Naive thymus-derived CD8-positive, alpha-beta T cell (primary cell): ENCODE data around the gene CATSPERE. TPM values are rescaled to one million over a fixed set of nuclear protein-coding genes. Genes with fewer than 3 reads are reported as not detected.
A peak's percentile ranks its signal among the peaks of the same experiment; 100 is the strongest.

Experiments
- ATAC-seq, 2 donors: fragments of 150-1000 bp; cut with Tn5 transposase in 1 of 2; sonication (Bioruptor Pico), chemical (Tn5 transposase) in 1 of 2; 1 replicate in 1 of 2; 2 replicates in 1 of 2; pipeline ENCODE4 v1.10.0; 2021; ENCODE audit warnings: mild to moderate bottlenecking in 2 of 2, moderate library complexity in 2 of 2
- POLR2A ChIA-PET: fragments of 350-600 bp; sonication (Branson Sonifier 250); formaldehyde crosslinking; loops from one replicate; lab custom pipeline; 2021; ENCODE audit warnings: antibody characterized with exemption; lab: Charles Lee
- DNase-seq, 10 donors: peaks; one replicate each; pipeline versions ENCODE4 v3.0.0 to v3.0.0-alpha.2; 2020 to 2022
- H3K27ac Mint-ChIP-seq, 10 donors: one replicate each; pipeline ENCODE4 v1.8.0; 2020 to 2022; ENCODE audit warnings: mild to moderate bottlenecking in 10 of 10, mixed read lengths in 10 of 10, moderate library complexity in 4 of 10, inconsistent platforms in 1 of 10
- H3K27me3 Mint-ChIP-seq, 5 donors: one replicate each; pipeline ENCODE4 v1.8.0; 2021 to 2022; ENCODE audit warnings: mixed read lengths in 5 of 5
- H3K36me3 Mint-ChIP-seq, 3 donors: one replicate each; pipeline ENCODE4 v1.8.0; 2020 to 2022; ENCODE audit warnings: mixed read lengths in 3 of 3, mild to moderate bottlenecking in 2 of 3, inconsistent platforms in 1 of 3
- H3K4me1 Mint-ChIP-seq, 4 donors: one replicate each; pipeline ENCODE4 v1.8.0; 2021 to 2022; ENCODE audit warnings: mixed read lengths in 4 of 4
- H3K4me3 Mint-ChIP-seq, 10 donors: one replicate each; pipeline ENCODE4 v1.8.0; 2020 to 2022; ENCODE audit warnings: mild to moderate bottlenecking in 10 of 10, mixed read lengths in 10 of 10, moderate library complexity in 6 of 10, inconsistent platforms in 1 of 10
- H3K9me3 Mint-ChIP-seq, 9 donors: one replicate each; pipeline ENCODE4 v1.8.0; 2020 to 2022; ENCODE audit warnings: mixed read lengths in 9 of 9, mild to moderate bottlenecking in 3 of 9, inconsistent platforms in 1 of 9, moderate library complexity in 1 of 9
- polyA plus RNA-seq, 3 donors: library from polyadenylated mRNA; unstranded; fragments of 300-500 nt; fragmentation: Illumina TruSeq; gene quantifications; one replicate each; pipeline ENCODE4 v1.2.3, GENCODE V29; 2021
- total RNA-seq, 8 experiments: library from RNA in 2 of 8; stranded (reverse) in 2 of 8; gene quantifications; one replicate each; pipeline ENCODE4 v1.2.3 and lab custom pipeline; 2021 to 2026

Gene CATSPERE
- total and polyA plus RNA-seq, 5 experiments from 2014 or later = 0.22 to 2.7 (median 1.2) TPM

DNA sequence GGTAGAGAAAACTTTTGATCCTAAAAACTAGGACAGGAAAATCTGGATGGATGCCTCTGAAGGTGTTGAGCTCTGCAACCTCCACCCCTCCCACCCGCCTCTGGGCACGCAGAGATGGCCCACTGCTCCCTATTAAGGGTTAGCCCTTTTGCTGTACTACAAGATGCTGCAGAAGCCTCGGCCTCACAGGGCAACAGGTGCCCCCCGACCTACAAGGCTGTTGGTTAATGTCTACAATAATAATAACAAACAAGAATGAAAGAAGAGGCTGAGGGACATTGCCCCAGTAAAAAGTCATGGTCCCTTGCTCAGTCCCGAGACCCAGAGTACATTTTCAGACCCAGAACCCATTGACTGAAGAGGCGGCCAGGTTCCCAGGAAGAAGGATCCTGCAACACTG, 184.3 kb downstream of the CATSPERE start:
- Mint-ChIP-seq H3K4me3 (no peak overlapping the region), H3K27ac (no peak overlapping the region), H3K27me3 (peaks cover 2 to 15% (median 5%) of the 10 kb centered on the region in 5 donors), H3K36me3 (no peaks in the 10 kb centered on the region), H3K4me1 (no peaks in the 10 kb centered on the region), H3K9me3 (peaks cover 0 to 1% (median 0%) of the 10 kb centered on the region in 9 donors)
- ATAC-seq (no peak), DNase-seq (no peak)
- POLR2A ChIA-PET = no interaction called here

DNA sequence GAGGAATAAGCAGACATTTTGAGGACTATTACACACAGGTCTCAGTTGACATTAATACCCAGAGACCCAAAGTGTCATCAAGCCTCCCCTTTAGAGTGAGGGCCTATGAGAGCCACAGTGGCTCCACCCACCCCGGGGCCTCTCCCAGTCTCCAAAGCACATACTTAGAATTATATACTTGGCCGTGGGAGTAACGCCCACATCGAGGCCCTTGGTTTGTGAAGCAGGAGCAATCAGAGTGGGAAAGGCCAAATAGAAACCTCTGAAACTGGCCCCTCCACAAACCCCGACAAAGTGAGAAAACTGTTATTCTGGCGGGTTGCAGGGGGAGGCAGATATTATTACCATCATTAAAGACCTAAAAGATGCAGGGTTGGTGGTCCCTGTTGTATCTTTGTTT, 184.8 kb downstream of the CATSPERE start:
- peaks cover 2 to 15% (median 5%) of the 10 kb centered on the region in 5 donors for H3K27me3 Mint-ChIP-seq
- no peak for ATAC-seq
- H3K9me3 Mint-ChIP-seq = peaks cover 0 to 1% (median 0%) of the 10 kb centered on the region in 9 donors
- DNase-seq = no peak
- H3K27ac Mint-ChIP-seq = no peak overlapping the region
- H3K36me3 Mint-ChIP-seq = no peaks in the 10 kb centered on the region
- no peaks in the 10 kb centered on the region for H3K4me1 Mint-ChIP-seq
- no peak overlapping the region for H3K4me3 Mint-ChIP-seq
- POLR2A ChIA-PET = no interaction called here

DNA sequence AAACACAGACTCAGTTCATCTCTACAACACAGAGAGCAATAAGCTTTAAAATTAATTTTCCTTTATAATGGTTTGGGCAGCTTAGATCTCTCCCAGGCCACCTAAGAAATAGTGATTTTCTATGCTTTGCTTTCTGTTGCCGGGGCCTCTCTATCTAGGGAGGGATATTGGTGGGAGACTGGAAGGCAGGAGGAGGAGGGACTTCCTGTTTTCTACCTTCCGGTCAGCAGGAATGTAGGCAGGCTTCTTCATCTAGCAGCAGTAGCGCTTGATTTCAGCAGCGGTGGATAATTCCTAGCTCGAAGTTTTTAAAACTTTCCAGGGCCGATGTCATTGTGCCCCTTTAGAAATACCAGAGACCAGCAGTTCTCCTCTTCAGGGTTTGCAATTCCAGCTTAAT, 186.7 kb downstream of the CATSPERE start:
- Mint-ChIP-seq H3K4me3 (no peak overlapping the region), H3K27ac (no peak overlapping the region), H3K4me1 (peaks cover 8 to 13% (median 10%) of the 10 kb centered on the region in 4 donors), H3K36me3 (no peaks in the 10 kb centered on the region), H3K9me3 (peaks cover 0 to 1% (median 0%) of the 10 kb centered on the region in 9 donors), H3K27me3 (peaks cover 0 to 2% (median 0%) of the 10 kb centered on the region in 5 donors)
- POLR2A ChIA-PET = no interaction called here
- DNase-seq (no peak), ATAC-seq (no peak)

DNA sequence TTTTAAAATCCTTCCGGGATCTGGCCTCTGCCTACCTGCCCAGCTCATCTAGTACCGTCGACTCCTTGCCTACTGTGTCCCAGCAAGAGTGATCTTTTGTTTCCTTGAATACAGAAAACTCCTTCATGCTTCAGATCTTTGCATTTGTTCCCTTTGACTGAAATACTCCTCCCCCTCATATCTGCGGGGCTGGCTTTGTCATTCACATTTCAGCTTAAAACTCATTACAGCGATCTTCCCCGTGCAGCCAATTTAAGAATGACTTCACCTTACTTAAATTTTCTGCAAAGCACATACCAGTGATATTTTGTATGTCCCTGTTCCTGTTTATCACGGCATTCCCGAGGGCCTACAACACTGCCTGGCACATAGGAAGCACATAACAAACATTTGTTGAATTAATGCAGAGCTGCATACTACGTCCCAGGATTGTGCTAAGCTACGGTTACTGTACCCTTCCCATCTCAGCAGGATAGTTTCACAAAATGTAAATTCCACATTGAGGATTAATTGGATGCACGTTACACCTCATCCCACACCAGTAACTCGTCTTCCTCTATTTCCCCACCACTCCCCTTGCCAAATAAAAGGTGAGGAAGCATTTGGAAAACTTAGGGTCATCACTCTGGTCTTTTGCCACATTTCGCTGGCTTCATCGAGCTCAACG, 191.0 kb downstream of the CATSPERE start:
- ATAC-seq = no peak
- POLR2A ChIA-PET = interaction anchor here (0.5 to 3.5 kb wide), 10 partner anchors 48 to 812 kb away, joined by 3 to 34 read pairs (median 4); partner anchors contain the start of genes COX20 and HNRNPU
- peak in 1 of 10 donors; percentile 19 for DNase-seq
- peaks cover 0 to 5% (median 0%) of the 10 kb centered on the region in 3 donors for H3K36me3 Mint-ChIP-seq
- H3K27me3 Mint-ChIP-seq = no peaks in the 10 kb centered on the region
- peak overlapping the region; percentile 63 to 95 (median 92) for H3K27ac Mint-ChIP-seq
- H3K4me1 Mint-ChIP-seq = peaks cover 9 to 17% (median 11%) of the 10 kb centered on the region in 4 donors
- H3K4me3 Mint-ChIP-seq = peak overlapping the region in 8 of 10 donors; percentile 31 to 91 (median 86)
- H3K9me3 Mint-ChIP-seq = no peaks in the 10 kb centered on the region

DNA sequence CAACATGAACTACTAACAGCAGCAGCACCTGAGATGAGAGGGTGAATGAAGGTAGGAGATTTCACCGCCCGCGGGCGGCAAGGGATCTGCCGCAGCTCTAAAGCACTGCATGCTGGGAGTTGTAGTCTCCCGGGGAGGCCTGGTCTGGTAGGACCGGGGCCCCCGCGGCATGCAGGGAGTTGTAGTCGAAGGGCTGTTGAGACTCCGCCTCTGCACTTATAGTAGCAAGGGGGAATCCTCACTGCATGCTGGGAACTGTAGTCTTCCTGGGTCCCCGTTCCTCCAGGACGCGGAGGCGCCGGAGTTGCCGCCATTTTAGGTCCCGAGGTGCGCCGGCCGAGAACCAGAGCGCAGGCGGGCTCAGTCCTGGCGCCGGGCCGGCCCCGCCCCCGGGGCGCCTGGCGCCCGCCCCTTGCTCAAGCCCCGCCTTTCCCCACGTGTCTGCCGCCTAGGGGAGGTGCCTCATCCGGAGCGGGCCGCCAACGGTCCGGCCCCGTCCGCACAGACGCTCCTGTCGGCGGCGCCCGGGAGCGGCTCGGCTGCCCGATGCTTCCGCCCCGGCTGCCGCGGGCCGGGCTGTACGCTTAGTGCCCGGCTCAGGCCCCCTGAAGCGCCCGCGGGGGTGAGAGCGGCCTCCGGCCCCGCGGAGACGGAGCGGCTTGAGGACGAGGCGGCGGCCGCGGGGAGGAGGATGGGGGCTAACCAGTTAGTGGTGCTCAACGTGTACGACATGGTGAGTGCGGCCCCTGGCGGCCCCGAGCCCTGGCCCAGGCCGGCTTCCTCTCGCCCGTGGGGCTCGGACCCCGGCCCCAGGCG, 191.8 kb downstream of the CATSPERE start, which contains the start of gene DESI2:
Gene DESI2 (plus strand): TSS at position 504 of the 816 bp plus-strand sequence. CDS start 188 bp downstream, at position 692.
- peak within 1 kb of the TSS in 7 of 10 donors; percentile 79 to 91 (median 88) for H3K4me3 Mint-ChIP-seq

DNA sequence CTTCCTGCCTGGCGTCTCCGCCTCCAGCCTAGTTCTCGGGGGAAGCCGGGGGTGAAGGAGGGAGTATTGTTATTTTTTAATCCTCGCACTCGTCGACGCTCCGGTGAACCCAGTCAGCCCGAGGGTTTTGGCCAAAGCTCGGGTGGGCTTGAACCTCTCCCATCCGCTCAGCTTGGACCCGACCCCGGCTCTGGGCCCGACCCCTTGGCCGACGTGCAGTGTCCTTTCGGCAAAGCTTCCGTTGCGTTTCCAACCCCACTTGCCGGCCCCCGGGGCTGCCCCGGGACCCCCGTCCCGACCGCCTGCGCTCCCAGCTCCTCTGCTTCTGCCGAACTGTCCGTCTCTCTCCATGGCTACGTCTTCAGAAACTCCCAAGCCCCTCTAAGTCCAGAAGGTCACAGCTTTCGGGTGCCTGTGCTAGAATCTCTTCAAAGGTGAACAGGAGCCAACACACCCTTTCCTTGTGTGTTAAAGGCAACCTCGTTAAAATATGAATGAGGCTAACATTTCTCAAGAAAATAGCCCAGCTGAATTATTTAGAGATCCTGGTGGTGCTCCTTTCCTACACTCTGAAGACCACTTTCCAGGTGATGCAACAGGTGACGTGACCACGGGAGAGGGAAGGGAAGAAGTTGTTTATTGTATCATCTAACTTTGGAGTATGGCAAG, 192.5 kb downstream of the CATSPERE start:
- Mint-ChIP-seq H3K9me3 (no peaks in the 10 kb centered on the region), H3K27ac (peak overlapping the region in 1 of 10 donors; percentile 6), H3K4me3 (no peak overlapping the region), H3K4me1 (peaks cover 21 to 28% (median 25%) of the 10 kb centered on the region in 4 donors), H3K36me3 (peaks cover 0 to 18% (median 0%) of the 10 kb centered on the region in 3 donors), H3K27me3 (no peaks in the 10 kb centered on the region)
- POLR2A ChIA-PET = interaction anchor here (0.6 to 3.5 kb wide), 6 partner anchors 50 to 325 kb away, joined by 3 to 34 read pairs (median 6); partner anchors contain the start of genes COX20 and HNRNPU
- ATAC-seq (no peak), DNase-seq (peak in 4 of 10 donors; percentile 6 to 26 (median 13))

More for the DNA sequence above, 191.8 kb downstream of the CATSPERE start, which contains the start of gene DESI2:
- Mint-ChIP-seq H3K27me3 (no peaks in the 10 kb centered on the region), H3K36me3 (peaks cover 0 to 12% (median 0%) of the 10 kb centered on the region in 3 donors), H3K9me3 (no peaks in the 10 kb centered on the region), H3K27ac (peak within 1 kb of the TSS; percentile 63 to 95 (median 92)), H3K4me1 (peaks cover 15 to 23% (median 18%) of the 10 kb centered on the region in 4 donors)
- POLR2A ChIA-PET = interaction anchor here (0.6 to 3.5 kb wide), 10 partner anchors 49 to 813 kb away, joined by 3 to 34 read pairs (median 5); partner anchors contain the start of genes COX20 and HNRNPU
- DNase-seq = peak; percentile 90 to 100 (median 98)
- peak; percentile 91 to 92 for ATAC-seq

DNA sequence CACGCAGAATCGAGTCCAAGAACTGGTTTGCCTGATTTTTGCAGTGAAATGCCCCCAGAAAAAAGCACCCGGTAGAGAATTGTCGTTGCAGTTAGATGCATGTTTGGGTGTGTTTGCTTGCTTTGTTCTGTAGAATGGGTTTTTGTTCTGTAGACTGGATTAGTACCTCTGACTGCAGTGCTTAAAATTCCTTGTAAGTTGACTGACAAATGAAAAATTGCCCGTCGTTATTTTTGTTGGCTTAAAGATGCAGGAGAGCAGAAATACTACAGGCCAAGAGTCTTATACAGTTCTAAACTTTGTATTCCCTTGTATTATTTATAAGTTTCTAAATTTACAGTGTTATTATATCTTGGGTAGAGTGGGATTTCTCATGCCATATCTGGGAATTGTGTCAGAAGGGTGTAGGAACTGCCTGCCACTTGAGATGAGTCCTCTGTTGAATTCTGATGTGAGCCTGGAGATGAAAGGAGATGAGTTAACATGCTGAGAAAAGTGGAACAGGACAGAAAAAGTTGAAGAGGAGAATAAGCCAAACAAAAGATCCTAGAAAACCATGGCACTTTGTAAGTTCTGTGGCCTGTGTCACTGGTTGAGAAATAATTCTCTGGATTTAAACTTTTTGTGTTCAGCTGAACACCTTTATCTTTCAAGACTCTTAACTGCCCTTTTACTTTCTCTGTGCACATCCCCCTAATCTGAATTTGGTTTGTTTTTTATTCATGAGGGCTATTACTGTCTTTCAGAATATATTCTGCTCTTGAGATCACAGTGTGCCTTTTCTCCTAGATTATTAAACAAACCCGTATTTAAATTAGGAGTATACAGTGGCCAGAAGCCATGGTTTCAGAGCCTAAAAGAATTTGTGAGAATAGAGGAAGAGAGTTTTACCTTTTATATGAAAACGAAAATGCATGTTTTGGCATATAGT, 193.3 kb downstream of the CATSPERE start:
- H3K27ac Mint-ChIP-seq = no peak overlapping the region
- ATAC-seq (no peak), DNase-seq (no peak)
- peaks cover 0 to 23% (median under 1%) of the 10 kb centered on the region in 3 donors for H3K36me3 Mint-ChIP-seq
- no peaks in the 10 kb centered on the region for H3K27me3 Mint-ChIP-seq
- H3K9me3 Mint-ChIP-seq = no peaks in the 10 kb centered on the region
- POLR2A ChIA-PET = interaction anchor here (0.6 to 3.5 kb wide), 5 partner anchors 177 to 316 kb away, joined by 3 to 34 read pairs (median 6); partner anchors contain the start of genes COX20 and HNRNPU
- peaks cover 23 to 35% (median 30%) of the 10 kb centered on the region in 4 donors for H3K4me1 Mint-ChIP-seq
- H3K4me3 Mint-ChIP-seq = no peak overlapping the region

DNA sequence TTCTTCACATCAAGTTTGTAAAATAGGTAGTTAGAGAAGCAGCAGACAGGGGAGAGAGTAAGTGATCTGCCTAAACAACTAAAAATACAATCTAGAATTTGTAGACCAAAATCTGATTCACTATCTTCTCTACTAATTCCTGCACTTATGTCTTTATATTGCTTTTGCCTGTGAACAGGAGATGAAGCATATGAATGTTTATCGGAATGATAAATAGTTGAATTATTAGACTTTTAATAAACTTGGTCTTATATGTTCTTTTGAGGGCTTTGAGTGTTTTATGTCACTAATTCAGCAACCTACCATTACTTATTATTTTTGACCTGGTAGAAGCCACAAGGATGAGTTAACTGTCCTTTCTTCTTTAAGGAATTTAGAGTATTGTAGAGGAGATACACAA, 194.1 kb downstream of the CATSPERE start:
- ATAC-seq (no peak), DNase-seq (no peak)
- Mint-ChIP-seq H3K4me1 (peaks cover 23 to 38% (median 32%) of the 10 kb centered on the region in 4 donors), H3K36me3 (peaks cover 0 to 30% (median 5%) of the 10 kb centered on the region in 3 donors), H3K9me3 (no peaks in the 10 kb centered on the region), H3K4me3 (no peak overlapping the region), H3K27ac (no peak overlapping the region), H3K27me3 (no peaks in the 10 kb centered on the region)
- POLR2A ChIA-PET = no interaction called here

DNA sequence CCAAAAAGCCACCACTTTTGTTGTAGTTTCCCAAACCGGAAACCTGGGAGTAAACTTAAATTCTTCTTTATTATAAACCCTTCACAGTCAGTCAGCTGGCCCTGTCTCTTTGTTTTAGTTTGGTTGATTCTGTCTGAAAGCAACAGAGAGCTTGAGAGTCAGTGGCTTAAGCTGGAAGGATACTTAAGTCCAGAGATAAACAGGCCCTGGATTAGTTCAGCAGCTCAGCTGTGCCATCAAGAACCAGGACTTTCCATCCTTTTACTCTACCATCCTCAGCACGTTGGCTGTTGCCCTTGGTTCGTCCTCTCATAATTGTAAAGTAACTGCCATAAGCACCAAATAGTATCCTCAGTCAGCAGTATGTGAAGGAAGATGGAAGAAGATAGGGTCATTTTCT, 196.3 kb downstream of the CATSPERE start:
- peaks cover 0 to 39% (median 15%) of the 10 kb centered on the region in 3 donors for H3K36me3 Mint-ChIP-seq
- ATAC-seq (no peak), DNase-seq (no peak)
- H3K4me1 Mint-ChIP-seq = peaks cover 15 to 32% (median 25%) of the 10 kb centered on the region in 4 donors
- peak overlapping the region in 1 of 10 donors; percentile 30 for H3K4me3 Mint-ChIP-seq
- no peaks in the 10 kb centered on the region for H3K27me3 Mint-ChIP-seq
- H3K9me3 Mint-ChIP-seq = no peaks in the 10 kb centered on the region
- POLR2A ChIA-PET = no interaction called here
- peak overlapping the region in 2 of 10 donors; percentile 37 to 79 for H3K27ac Mint-ChIP-seq

DNA sequence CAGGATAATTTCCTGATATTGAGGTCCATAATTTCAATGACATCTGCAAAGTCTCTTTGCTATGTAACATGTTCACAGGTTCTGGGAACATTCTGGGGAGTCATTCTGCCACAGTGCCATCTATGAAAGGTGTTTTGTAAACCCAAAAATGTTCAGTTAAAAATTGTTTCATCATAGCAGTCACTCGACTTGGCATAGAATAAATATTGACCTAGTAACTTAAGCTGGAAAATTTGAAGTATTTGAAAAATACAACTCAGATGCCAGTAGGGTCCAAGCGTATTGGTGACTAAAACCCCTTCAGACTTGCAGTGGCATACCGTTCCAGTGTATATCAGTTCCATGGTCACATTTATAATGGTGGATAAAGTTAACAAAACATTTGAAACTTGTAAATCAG, 198.6 kb downstream of the CATSPERE start:
- Mint-ChIP-seq H3K4me1 (peaks cover 19 to 35% (median 30%) of the 10 kb centered on the region in 4 donors), H3K4me3 (no peak overlapping the region), H3K27ac (peak overlapping the region in 3 of 10 donors; percentile 5 to 49 (median 13)), H3K36me3 (peaks cover 0 to 39% (median 15%) of the 10 kb centered on the region in 3 donors), H3K9me3 (no peaks in the 10 kb centered on the region), H3K27me3 (no peaks in the 10 kb centered on the region)
- POLR2A ChIA-PET = no interaction called here
- DNase-seq (no peak), ATAC-seq (no peak)

DNA sequence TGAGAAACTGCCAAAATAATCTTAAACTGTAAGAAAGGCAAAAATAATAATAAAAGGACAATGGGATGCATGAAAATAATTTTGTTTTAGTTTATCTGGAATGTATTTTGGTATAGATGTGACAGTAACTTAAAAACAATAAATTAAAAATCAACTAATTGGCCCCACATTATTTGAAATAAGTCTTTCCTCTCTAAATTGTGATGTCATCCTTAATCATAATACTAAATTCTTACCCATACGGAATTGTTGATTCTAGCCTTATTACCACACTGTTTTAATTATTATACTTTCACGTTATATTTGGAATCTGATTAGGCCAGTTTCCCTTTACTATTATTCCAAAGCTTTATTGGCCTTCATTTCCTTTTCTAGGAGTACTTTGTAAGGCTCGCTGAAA, 199.5 kb downstream of the CATSPERE start:
- DNase-seq (no peak), ATAC-seq (no peak)
- no peaks in the 10 kb centered on the region for H3K27me3 Mint-ChIP-seq
- POLR2A ChIA-PET = no interaction called here
- H3K4me1 Mint-ChIP-seq = peaks cover 19 to 35% (median 30%) of the 10 kb centered on the region in 4 donors
- H3K4me3 Mint-ChIP-seq = no peak overlapping the region
- H3K36me3 Mint-ChIP-seq = peaks cover 0 to 39% (median 15%) of the 10 kb centered on the region in 3 donors
- no peak overlapping the region for H3K27ac Mint-ChIP-seq
- no peaks in the 10 kb centered on the region for H3K9me3 Mint-ChIP-seq
